ENCODE data around the gene MARCHF10.

Gene MARCHF10

DNA sequence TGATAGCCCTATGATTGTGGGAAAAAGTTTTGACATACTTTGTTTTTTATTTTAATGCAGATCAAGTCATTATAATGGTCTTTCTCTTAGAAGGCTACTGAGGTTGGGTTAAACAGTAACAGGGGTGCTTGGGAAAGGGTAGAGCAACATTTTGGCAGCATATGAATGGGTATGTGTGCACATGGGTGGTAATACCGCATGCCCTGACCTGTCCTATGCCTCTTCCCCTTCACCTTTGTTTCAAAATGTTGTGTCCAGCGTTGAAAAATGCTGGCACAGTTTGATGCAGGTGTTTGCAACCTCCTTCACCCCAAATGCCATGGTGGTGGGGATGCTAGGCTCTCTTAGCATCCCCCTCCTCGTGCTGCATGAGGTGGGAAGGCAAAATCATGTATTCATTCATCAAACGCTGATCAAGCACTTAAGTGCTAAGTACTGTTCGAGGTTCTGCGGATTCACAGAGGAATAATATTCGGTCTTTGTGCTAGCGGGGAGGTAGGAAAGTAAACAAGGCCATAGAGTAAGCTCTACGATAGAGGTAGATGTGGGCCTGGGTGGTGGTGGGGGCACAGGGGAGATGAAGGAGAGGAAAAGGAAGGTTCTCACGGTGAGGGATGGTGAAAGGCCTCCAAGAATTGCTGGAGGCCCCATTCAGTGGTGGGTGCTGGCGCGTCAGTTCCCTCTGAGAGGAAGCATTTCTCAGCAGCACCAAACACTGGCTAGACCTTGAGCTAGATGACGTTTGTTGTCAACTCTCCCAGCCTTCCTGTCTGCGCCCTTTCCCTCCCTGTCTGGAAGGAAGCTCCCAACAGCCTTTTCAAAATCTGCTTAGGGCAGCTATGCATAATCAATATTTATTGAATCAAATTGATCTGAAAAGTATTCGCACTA, 13.3 kb upstream of the MARCHF10 start:
- no peak for DNase-seq (ENCODE audit: low read depth)

DNA sequence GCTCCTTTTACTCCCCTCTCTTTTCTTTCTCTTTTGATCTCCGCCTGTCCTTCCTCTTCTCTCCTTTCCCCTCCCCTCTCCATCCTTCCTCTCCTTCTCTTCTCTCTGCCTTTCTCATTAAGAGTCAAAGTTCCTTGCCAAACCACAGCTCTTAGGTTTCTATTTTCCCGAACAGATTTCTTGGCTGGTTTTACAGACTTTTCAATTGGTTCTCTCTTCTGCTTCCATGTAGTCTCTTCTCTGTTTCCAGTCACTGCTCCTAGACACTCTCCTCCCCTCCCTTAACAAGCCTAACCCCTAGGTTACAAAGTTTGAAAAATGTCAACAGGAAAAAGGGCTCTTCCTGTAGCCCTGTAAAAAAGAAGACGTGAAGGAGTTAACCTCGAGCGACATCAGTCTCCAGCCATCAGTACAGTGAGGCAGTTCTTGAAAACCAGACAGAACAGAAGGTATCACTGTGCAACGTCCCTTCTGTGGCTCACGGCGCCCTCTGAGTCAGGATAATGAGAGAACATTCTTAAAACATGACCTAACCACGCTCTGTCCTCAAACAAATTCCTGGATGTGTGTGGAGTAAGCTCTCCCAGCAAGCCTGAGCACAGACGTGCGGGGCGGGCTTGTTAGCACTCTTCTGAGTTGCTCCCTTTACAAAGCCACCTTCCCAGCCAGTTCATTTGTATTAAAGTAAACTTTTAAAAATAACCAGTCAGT, 11.6 kb upstream of the MARCHF10 start:
- peak; percentile 66 for DNase-seq (ENCODE audit: low read depth)

GRCh38 chr17:62818526-62818925, 10.4 kb upstream of the MARCHF10 start:
- DNase-seq (ENCODE audit: low read depth), result no peak

GRCh38 chr17:62816282-62816839, 8.2 kb upstream of the MARCHF10 start:
- DNase-seq (ENCODE audit: low read depth), result no peak

DNA sequence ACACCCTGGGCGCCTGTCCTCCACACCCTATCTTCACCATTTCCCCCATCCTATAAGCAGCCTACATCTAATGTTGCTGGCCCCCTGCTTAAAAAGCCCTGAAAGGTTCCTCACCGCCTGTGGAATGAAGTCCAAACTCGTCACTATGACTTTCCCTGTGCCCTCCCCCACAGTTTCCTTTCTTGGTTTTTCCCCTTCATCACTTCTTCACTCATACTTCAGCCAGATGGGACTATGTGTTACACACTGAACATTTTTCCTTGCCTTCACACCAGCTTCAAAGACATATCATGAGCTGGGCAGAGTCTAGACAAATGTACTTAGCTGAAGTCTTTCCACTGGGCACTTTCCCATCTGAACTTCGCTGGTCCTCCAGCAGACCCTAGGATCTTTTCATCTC, 1.5 kb upstream of the MARCHF10 start:
- DNase-seq (ENCODE audit: low read depth), result no peak

- no peak for DNase-seq (ENCODE audit: low read depth)
These were observed 459 bp upstream of the MARCHF10 start for GRCh38 chr17:62808576-62808970.

GRCh38 chr17:62805234-62805633, 2.9 kb downstream of the MARCHF10 start:
- DNase-seq (ENCODE audit: low read depth), result no peak

DNA sequence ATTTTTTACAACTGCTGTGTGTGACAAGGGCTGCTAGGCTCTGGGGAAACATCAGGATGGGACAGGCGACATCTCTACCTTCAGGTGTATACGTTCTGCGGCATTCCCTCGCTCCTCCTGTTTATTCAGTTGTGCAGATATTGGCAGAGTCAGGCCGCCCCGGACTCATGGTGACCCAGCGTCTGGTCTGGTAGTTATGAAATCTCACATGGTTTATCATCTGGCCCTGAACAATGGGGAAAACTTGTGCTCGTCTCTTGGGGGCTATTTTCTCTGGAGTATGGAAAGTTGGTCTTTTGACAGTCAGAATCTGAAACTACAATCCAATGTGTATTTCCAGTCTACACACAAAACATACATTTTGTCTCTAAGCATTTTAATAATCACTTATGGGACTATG, 3.3 kb downstream of the MARCHF10 start:
- DNase-seq (ENCODE audit: low read depth), result no peak

GRCh38 chr17:62804025-62804424, 4.1 kb downstream of the MARCHF10 start:
- no peak for DNase-seq (ENCODE audit: low read depth)

- DNase-seq (ENCODE audit: low read depth), result no peak
These were observed 5.4 kb downstream of the MARCHF10 start for GRCh38 chr17:62802561-62803205.

DNA sequence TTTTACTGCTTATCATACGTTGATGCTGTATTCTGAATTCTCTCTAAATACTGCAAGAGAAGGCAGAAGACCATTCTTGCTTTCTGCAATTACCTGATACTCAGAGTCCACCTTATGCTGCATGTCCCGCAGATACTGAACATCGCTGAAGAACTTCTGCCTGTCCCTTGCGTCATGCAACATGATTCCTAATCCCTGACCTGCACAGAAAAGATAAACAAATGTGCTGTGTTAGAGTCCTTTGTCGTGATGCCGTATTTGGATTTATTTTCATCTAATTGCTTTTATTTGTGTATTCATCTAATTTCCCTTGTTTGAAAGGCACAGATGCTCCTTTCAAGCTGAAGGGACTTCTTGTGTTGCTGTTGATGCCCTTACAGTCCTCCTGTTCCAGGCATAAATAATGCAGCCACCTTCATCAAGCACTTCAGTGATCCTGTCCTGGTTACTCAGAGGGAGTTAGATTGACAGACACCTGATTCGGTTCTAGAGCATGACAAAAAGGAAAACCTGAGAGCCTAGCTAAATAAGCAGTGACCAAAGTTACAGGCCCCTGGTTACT, 6.5 kb downstream of the MARCHF10 start:
- DNase-seq (ENCODE audit: low read depth), result no peak

GRCh38 chr17:62800585-62800984, 7.5 kb downstream of the MARCHF10 start:
- no peak for DNase-seq (ENCODE audit: low read depth)

GRCh38 chr17:62797959-62798358, 10.2 kb downstream of the MARCHF10 start:
- DNase-seq (ENCODE audit: low read depth), result no peak

GRCh38 chr17:62796291-62796690, 11.8 kb downstream of the MARCHF10 start:
- DNase-seq (ENCODE audit: low read depth), result no peak

GRCh38 chr17:62794666-62794971, 13.5 kb downstream of the MARCHF10 start:
- DNase-seq (ENCODE audit: low read depth), result no peak

GRCh38 chr17:62793919-62794665, 14.0 kb downstream of the MARCHF10 start:
- DNase-seq (ENCODE audit: low read depth), result no peak

GRCh38 chr17:62792447-62792800, 15.7 kb downstream of the MARCHF10 start:
- DNase-seq (ENCODE audit: low read depth), result no peak

DNA sequence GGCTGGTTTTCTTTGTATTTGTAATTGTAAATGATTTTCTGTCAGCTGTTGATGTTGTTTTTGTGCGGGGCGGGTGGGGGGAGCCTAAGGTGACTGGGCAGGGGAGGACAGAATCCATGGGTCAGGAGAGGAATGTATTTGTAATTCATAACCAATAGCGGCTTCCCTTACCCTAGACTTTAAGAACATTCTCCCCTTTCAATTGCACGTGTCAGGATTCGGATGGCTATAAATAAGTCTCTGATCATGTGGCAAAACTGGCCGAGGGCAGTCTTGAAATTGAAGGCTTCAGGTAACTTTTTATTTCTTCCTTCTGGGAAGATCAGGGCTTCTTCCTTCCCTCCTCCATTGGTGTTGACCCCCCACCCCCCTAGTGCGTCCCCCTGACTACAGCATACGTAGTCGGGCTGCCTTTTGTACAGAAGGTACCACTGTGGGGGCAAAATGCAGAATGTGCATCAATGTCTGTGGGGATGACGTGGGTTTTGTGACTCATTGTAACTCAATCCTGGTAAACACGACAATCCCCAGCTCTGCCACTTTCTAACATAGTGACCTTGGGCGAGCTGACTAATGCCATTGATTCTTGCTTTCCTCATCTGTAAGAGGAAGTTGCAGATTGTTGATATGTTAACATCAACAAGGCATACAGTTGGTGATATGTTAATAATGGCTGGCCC, 16.2 kb downstream of the MARCHF10 start:
- peak; percentile 78 for DNase-seq (ENCODE audit: low read depth)

DNA sequence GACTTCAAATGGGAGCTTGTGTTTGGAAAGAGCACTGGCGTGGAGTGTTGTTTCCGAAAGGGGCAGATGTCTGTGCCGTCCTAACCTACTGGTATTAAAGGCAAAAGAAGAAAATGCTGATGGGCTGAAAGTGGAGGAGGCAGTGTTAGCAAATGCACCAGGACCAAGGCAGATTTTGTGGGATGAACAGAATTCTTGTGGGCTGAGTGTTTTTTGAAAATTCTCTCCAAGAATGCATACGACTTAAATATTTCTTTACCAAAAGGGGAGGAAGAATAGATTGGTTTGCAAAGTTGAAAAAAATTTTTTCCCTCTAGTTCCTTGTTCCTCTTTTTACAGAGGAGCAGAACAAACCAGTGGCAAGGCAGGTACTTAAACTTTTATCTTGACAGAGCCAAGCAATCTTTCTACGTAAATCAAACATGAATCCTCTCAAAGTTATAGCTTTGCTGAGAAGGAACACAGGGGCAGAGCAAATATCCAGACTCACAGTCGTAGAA, 16.8 kb downstream of the MARCHF10 start:
- DNase-seq (ENCODE audit: low read depth), result peak; percentile 72

DNA sequence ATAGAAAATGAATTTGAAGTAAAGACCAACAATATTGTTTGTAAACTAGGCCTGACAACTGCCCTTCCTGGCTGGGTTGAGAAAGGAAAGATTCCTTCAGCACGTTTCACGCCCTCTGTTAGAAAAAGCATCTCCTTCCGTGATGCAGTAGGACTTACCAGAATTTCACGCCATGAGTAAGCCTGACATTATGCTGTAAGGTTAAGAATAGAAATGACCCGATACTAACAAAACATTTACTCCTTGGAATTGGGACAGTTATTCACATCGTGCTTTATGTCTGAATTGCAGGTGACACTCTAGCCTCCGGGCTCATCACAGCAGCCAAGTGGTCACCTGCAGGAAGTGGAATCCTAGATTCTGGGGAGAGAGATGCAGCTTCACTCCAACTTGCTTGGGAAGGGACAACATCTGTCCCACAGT, 17.5 kb downstream of the MARCHF10 start:
- DNase-seq (ENCODE audit: low read depth), result peak; percentile 66

DNA sequence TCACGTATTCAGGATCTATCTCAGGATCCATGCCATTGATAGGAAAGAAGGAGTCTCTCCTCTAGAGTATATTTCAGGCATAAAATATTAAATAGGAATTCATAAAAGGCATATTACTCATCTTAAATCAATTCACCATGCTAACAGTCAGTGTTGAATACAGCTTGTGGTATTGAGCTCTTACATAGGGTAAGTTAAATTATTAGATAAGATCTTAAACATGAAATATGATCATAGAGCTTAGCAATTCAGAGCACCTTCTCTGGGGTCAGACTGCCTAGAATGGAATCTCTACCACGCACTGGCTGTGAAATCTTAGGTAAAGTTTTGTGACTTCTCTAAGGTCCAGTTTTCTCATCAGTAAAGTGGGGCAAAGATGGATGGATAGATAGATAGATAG, 20.7 kb downstream of the MARCHF10 start:
- DNase-seq (ENCODE audit: low read depth), result peak; percentile 26
